ENCODE measurements around the gene CPZ.
"Not testable (repeated sequence)": the region's sequence is repeated elsewhere in the genome, so short reads cannot be mapped to it uniquely, and the experiment has no call there.

The CPZ gene

GRCh38 chr4:8556341-8557150 is 36.0 kb upstream of the CPZ start:
- in situ Hi-C loops (cut with MboI; ENCODE audit: low sequenced_read_pairs): no loop called here

DNA sequence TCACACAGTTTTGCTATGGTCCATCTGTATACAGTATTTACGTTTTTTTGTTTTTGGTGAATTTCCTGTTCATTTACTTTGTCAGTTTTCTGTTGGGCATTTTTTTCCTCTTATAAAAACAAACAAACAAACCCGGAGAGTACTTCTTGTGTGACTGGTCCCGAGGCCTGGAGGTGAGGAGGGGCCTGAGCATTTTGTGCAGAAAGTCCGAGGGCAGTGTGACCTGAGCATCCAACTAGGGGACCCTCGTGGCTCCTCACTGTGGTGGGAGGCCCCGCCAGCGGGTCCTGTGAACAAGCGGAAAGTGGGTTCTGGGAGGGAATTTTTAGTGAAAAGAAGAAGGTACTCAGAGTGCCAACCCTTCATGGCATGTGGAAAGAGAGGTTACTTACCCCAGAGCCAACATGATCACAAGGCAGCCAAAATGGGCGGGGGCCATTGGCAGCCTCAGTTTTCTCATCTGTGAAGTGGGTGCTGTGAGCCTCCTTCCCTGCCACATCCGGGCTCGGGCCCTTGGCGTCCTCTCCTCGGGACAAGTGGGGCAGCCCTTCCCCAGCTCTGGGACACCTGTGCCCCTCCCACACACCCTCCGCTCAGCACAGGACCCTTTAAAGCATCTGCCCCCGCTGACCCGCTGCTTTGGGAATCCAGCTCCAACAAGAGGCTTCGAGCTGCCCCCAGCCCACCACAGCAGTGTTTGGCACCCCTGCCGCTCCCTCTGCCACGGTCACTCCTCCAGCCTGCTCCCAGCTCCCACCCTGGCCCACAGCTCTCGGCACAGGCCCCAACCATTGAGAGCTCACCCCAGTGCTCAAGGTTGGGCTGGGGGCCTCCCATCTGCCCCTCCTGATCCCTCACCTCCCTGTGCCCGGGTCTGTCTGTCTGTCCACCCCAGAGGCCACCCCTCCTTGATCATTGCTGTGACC is 35.2 kb upstream of the CPZ start:
- in situ Hi-C loops (cut with MboI; ENCODE audit: low sequenced_read_pairs): no loop called here

DNA sequence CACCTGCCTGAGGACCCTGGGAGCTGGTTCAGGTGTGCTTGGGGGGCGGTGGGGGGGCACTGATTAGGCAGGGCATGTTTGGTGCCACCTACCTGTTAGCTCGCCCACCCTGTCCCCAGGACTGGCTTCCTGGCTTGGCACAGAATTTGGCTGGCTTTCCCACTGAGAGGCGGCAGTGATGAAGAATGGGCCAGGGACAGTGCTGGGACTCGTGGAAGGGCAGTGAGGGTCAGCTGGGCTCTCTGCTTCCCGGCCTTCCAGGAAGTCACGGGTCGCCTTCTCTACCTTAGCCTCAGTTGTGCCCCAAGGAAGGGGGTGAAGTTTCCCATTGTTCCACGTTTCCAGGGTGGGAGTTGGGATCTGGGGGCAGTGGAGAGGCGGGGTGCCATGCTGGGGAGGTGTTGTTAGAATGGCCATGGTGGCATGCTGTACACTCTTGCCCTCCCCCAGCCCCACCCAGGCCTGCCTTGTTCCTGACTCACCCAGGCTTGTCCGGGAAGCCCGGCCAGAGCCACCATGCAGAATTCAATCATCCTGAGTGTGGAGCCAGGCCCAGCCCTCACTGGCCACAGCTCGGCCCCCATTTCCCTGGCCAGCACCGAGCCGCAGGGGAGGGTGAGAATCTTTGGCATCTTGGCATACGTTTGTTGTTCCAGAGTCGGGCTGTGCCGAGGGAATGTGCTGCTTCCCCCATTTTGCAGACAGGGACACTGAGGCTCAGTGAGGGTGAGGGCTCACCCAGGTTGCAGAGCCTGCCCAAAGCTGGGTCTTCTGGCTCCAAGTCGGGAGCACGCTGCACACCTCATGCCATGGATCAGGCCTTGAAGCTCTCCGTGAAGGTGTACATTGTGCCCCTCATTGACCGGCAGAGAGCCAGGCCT is 34.2 kb upstream of the CPZ start:
- in situ Hi-C loops (cut with MboI; ENCODE audit: low sequenced_read_pairs): no loop called here

DNA sequence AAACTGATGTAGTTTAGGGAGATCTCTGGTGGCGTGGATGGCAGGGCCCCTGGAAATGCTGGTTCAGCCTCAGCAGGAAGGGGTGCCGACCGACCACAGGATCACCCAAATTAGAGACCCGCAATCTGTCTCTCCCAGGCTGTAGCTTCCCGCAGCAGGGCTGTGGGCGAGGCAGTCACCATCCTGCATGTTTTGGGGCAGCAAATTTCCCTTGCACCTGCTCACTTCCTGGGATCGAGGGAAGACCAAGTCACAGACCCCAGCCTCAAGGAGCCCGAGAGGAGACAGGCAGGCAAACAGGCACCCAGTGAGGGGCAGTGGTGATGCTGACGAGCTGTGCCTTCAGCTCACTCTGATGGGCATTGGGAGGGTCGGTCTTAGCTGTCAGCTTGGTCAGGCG is 33.6 kb upstream of the CPZ start:
- in situ Hi-C loops (cut with MboI; ENCODE audit: low sequenced_read_pairs): no loop called here

GRCh38 chr4:8559524-8560264 is 32.9 kb upstream of the CPZ start:
- in situ Hi-C loops (cut with MboI; ENCODE audit: low sequenced_read_pairs): no loop called here

DNA sequence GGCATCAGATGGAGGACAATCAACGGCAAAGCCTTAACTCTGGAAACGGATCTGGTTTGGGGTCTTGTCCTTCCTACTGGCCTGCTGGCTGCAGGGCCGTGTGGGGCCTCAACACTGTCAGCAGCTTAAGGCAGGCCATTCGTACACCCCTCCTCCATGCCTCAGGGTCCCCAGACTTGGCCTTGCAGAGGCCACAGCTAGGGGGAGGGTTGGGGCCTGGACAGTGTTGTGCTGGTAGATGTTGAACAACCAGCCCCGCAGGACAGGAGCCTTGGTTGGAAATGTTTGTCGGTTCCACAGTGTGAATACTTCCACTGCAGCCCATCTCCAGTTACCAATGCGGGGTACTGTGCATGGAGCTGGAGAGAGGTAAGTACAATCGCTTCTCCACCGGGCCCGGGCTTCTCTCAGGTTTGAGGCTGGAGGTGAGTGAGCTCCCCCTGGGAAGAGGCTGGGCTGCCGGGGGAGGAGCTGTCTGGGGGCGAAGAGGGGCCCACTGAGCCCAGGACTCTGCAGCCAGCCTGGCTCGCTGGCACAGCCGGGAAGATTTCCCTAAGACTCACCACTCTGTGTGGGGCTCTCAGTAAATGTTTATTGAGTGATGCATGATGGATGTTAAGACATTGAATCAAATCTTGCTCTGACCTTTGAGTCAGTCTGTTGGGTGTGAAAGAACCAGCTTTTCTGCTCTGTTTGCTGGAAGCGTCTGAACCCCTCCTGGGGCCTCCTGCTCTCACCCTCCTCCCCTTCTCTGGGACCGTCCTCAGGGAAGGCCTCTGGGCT is 32.1 kb upstream of the CPZ start:
- in situ Hi-C loops (cut with MboI; ENCODE audit: low sequenced_read_pairs): no loop called here

- in situ Hi-C loops (cut with MboI; ENCODE audit: low sequenced_read_pairs): no loop called here
These were observed 28.0 kb upstream of the CPZ start for GRCh38 chr4:8564595-8564994.

GRCh38 chr4:8568068-8568668 is 24.4 kb upstream of the CPZ start:
- in situ Hi-C loops (cut with MboI; ENCODE audit: low sequenced_read_pairs): no loop called here

DNA sequence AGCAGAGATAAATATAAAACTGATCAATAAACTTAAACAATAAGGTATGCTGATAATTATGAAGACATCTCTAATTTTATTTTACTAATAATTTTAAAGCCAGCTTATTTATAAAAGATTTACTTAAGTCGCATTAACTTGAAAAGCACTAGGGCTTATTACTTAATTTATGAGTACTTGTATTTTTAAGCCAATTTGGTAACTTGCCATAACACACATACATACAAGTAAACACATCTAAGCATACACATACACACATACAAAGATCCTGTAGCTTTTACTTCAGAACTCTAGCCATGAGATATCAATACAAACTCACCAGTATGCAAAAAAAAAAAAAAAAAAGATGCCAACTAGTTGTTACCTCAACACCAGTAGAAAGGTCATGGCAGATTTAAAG is 22.4 kb upstream of the CPZ start:
- in situ Hi-C loops (cut with MboI; ENCODE audit: low sequenced_read_pairs): no loop called here

- in situ Hi-C loops (cut with MboI; ENCODE audit: low sequenced_read_pairs): no loop called here
These were observed 20.6 kb upstream of the CPZ start for GRCh38 chr4:8571702-8572685.

DNA sequence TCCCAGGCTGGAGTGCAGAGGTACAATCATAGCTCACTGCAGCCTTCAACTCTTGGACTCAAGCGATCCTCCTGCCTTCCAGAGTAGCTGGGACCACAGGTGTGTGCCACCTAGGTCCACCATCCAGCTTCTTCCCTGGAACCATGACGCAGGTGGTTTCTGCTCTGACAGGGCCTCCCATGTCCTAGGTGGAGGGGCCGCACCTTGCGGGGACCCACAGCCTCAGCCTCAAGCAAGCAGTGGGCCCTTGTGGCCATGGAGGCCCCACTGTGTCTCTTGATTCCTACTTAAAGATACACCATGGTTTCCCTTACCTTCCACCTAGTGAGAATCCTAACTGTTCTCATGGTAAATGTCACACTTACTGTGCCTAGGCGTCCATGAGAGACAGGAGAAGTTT is 19.3 kb upstream of the CPZ start:
- in situ Hi-C loops (cut with MboI; ENCODE audit: low sequenced_read_pairs): no loop called here

DNA sequence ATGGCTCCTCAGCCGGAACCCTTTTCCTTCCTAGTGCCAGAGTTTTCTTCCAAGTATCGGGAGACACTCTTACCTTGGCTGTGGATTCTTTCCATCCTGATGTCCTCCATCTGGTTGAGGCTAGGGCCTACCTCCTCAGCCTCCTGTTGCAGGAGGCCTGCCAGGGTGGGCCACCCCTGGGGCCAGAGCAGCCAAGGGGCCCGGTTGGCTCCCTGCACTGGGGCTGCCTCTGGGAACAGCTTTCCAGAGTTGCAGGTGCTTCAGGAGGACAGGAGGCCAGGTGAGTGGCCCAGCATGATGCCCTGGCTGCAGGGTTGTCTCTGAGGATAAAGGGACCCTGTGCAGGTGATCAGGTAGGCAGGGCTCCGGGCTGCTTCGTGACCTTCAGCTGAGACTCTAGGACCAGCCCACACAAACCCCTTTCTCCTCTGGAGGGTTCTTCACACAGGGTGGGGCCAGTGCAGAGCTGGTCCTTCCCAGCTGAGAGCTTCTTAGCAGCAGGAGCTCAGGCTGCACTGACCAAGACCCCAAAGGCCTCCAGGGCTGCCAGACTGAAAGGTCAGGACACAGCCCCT is 17.7 kb upstream of the CPZ start:
- in situ Hi-C loops (cut with MboI; ENCODE audit: low sequenced_read_pairs): no loop called here

DNA sequence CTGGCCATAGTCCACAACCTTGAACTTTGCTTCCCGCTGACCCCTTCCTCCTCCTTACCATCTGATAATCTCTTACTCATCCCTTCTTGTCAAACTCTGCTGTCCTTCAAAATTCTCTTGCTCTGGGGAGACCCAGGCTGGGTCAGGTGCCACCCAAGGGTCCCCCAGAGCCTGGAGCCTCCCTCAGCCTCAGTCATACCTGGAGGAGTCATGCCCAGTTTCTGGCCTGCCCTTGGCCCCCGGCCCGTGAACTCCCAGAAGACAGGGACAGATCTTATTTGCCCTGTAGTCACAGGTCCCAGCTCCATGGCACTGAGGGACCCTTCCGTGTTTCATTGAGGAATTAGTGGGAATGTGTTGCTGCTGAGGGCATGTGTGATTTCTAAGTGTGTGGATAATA is 17.1 kb upstream of the CPZ start:
- in situ Hi-C loops (cut with MboI; ENCODE audit: low sequenced_read_pairs): no loop called here

- in situ Hi-C loops (cut with MboI; ENCODE audit: low sequenced_read_pairs): not testable (repeated sequence)
These were observed 16.0 kb upstream of the CPZ start for GRCh38 chr4:8576591-8576990.

- in situ Hi-C loops (cut with MboI; ENCODE audit: low sequenced_read_pairs): no loop called here
These were observed 15.5 kb upstream of the CPZ start for GRCh38 chr4:8577046-8577445.

- in situ Hi-C loops (cut with MboI; ENCODE audit: low sequenced_read_pairs): no loop called here
These were observed 14.6 kb upstream of the CPZ start for GRCh38 chr4:8577972-8578371.

DNA sequence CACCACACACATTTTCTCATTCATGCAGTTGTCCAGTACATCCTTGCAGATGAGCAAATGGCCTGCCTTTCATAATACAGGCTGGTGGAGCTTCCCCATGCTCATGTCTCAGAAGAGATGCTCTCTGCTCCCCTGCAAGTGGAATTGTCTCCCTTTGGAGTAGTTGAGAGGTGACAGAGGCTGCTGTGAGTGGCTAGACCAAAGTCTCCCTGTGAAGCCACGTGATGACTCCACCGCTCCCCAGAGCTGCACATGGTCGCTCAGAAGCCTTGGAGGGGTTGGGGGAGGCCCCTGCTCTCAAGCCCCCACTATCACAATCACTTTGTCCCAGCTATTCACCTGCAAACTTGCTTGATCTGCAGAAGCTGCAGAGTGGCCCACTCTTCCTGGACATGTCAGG is 13.8 kb upstream of the CPZ start:
- in situ Hi-C loops (cut with MboI; ENCODE audit: low sequenced_read_pairs): no loop called here
